HG03565 (cell line): ENCODE results near the gene PROM1.

Experiments used
- ATAC-seq: cut with Tn5 transposase; IDR thresholded peaks from one replicate; pipeline ENCODE4 v1.9.1; 2021; ENCODE audit warnings: mild to moderate bottlenecking, moderate library complexity; ENCODE audit not compliant: unreplicated experiment

The PROM1 gene

DNA sequence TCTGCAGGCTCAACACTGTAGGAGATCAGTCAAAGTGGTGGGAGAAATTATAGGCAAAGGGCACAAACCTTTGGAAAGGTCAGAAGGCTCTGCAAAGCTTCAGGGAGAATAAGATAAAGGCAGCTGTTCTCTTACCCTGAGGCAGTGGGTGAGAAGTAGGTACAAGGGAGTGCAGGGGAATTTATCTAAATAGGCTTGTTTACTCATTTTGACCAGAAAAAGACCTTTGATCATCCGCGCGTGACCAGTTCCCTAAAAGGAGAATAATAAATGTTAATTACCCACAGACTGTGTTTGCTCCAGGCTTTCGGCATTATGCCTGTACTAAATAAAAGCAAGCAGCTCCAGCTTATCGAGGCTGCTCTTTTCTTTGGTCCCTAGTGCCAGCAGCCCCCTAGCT is 130.2 kb downstream of the PROM1 start:
- no peak for ATAC-seq

DNA sequence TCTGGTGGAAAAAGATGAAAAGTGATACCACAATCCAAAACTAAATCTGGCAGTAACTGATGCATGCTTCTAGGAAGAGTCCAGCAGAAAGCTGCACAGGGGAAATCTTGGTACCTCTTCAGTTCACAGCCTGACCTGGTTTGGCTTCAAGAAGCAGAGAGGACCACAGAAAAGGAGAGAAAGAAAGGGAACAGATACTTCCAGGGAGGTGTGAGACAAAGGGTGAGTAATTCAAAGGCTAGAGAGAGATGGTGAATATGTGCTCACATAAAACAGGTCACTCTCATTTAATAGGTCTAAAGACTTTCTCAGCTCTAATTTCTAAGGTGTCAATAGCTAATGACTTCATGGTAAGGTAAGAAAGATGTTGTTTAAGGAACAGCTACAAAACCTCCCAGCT is 132.0 kb downstream of the PROM1 start:
- ATAC-seq = no peak

DNA sequence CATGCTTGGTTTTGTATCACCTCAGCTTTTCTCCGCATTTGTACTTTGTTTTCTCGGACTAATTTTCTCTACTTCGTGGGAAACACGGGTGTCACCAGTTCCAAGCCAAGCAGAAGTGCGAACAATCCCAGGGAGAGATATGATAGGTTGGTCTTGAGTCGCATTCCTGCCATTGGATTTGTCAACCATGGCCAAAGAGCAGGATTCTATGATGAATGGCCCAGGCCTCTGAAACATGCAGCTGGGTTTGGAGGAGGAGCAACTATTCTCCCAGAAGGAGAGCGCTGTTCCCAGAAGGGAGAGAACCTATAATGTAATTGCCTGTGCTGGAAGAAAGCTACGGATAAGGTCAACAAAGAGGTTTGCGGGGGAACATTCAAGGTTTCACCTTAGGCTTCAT is 135.0 kb downstream of the PROM1 start:
- ATAC-seq = no peak

DNA sequence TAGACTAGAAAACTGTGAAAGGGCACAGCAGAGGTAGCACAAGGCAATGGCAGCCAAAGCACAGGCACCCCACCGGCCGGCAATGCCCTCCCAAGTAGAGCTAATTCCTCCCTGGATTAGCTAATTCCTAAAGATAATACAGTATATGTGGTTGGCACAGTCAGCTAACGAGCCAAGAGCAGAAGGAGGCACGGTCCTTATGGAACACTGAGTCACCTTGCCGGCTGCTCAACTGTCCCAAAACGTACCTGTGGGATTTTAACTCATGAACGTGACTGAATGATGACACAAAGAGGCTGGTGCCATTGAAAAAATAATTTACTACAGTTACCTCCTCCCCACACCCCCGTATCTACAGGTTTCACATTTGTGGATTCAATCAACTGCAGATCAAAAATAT is 136.1 kb downstream of the PROM1 start:
- ATAC-seq = no peak

DNA sequence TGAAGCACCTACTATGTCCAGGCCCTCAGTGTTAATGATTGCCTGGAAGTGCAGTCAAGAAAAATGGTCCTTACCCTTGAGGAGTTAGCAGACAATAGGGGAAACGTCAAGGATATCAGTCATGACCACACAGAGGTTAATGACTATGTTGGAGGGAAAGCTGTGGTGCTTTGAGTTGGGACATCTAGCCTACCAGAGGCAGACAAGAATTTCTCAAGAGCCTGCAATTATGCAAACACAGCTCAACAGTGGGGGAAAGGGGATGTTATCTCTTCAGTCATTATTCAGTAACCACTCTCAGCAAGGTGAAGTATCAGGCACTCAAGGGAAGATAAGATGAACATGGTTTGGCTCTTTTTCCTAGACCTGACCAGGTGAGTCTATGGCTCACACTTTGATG is 138.3 kb downstream of the PROM1 start:
- no peak for ATAC-seq

DNA sequence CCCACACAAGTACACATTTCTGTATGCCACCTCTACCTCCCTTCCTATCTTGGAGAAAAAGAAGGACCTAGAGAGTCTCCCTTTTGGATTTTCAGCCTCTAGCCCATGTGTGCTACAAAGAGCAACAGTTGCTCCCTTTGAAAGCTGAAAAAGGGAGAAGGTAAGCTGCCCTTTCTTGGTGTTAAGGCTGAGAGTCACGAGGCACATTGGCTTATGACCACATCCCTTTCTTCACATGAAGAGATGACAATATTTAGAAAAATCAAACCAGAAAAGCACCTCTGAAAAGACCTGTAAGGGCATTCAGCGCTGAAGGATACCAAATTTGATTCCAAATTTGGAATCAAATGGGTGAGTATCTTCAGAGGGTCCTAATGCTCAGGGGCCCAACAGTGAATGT is 138.9 kb downstream of the PROM1 start:
- ATAC-seq = no peak

DNA sequence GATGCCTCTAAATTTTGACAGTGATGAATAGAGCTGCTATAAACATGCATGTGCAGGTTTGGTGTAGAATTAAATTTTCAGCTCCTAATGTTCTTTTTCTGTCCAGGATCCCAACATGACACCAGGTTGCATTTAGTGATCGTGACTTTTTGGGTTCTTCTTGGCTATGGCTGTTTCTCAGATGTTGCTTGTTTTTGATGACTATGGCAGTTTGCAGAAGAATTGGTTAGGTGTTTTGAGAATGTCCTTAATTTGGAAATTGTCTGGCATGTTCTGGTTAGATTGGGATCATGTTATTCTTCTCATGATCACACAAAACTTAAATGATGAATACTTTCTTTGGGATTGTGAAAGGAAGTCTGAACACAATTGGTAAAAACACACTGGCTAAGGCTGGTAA is 141.5 kb downstream of the PROM1 start:
- no peak for ATAC-seq

DNA sequence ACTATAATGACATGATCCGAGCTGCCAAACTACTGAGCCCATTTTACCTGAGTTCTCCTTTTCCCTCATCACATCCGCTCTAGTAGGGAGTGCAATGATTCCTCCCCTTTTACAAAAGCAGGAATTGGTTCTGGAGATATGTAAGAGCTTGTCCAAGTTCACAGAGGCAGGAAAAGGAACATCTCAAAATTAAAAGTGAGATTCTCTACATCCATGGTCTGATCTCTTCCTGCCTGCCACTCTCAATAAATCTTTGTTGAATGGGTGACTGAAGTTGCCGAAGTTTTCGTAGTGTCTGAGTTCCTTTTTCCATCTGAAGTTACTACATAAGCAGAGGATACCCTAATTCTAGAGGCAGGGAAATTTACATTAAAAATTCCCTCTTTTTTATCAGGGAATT is 145.2 kb downstream of the PROM1 start, which contains the start of gene FGFBP1:
TSS of gene FGFBP1 (minus strand) at position 101 of the 400 bp plus-strand sequence. CDS start 2,108 bp downstream, outside the sequence.
- no peak for ATAC-seq

DNA sequence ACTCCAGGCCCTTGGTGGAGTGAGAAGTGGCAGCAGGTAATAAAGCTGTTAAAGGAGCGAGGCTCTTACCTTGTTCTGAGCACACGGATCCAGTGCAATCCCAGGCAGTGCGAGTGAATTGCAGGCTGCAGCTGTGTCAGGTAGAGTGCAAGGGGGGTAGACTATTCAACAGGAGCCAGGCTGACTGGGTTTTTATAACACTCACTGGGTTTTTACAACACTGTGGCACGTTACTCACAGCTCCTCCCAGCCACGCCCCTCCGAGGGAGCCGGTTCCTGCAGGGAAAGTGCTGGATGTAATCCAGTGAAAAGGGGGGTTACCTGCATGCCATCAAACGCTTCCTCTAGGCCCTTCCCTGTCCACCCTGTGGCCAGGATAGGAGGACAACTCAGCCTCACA is 145.6 kb downstream of the PROM1 start:
- no peak for ATAC-seq

DNA sequence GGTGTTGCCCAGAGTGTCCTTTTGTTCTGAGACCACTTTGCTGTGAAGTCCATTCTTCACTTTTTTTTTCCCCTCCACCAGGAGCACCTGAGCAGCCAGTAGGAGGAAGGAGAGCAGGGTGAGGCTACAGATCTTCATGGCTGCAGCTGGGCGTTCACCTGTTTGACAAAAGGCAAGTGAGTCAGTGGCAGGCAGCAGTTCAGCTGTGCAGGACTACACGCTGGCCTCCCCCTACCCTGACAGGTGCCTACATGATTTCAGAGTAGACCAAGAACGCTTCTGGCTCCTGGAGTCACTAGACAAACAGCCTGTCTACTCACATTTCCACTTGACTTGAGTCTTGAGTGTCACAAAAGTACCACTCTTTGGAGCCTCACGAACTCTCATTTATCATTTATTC is 147.3 kb downstream of the PROM1 start:
- ATAC-seq = no peak

DNA sequence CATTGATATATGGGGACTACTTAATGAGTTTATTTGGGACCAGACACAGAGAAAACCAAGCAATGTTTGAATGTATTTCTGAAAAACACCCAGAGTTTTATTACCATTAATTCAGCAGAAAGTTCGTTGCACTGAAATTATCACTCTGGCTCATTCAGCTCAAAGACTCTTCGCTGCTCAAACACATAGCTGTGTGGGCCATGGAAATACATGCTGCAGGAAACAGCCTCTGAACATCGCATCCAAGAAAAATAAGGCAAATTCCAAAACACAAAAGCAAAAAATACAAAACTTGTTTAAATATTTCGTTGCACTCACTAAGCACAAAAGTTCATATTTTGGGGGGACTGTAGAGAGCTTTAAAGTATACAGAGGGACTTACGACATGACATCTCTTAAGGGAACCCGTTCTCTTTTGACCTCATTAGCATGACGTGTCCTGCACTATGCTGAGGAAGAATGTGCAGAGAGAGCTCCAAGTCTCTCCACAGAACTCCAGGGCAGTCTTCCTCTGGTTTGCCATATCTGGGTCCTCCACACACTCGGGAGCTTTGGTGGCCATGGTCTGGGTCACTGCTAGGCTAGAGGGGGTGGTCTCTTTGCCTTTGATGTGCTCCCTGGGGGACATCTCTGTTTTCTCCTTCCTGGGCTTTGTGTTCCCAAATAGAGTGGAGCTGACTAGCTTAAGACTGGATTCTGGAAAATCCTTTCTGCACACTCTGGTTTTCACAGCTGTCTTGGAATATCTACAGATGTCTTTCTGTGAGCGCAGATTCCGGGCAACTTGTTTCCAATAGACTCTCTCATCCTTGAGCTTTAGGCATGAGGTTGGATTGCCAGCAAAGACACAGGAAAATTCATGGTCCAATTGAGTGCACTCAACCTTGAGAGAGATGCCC is 148.1 kb downstream of the PROM1 start:
- ATAC-seq = no peak

DNA sequence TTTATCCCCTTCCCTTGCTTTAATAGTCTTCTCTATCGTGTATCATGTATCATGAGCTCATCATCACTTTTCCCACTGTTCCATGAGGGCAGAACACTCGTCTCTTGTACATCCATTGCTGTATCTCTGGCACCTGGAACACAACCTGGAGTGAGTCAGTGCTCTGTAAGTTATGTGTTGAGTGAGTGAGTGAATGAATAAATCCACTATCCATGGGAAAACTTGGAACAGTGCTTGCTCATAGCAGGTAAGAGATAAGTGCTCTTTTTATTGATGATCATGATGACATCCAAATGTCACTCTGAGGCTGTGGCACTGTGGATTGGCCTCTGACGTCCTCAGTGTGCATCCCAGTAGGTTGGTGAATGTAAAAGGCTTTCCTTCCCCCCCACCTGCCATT is 149.6 kb downstream of the PROM1 start:
- ATAC-seq = no peak

DNA sequence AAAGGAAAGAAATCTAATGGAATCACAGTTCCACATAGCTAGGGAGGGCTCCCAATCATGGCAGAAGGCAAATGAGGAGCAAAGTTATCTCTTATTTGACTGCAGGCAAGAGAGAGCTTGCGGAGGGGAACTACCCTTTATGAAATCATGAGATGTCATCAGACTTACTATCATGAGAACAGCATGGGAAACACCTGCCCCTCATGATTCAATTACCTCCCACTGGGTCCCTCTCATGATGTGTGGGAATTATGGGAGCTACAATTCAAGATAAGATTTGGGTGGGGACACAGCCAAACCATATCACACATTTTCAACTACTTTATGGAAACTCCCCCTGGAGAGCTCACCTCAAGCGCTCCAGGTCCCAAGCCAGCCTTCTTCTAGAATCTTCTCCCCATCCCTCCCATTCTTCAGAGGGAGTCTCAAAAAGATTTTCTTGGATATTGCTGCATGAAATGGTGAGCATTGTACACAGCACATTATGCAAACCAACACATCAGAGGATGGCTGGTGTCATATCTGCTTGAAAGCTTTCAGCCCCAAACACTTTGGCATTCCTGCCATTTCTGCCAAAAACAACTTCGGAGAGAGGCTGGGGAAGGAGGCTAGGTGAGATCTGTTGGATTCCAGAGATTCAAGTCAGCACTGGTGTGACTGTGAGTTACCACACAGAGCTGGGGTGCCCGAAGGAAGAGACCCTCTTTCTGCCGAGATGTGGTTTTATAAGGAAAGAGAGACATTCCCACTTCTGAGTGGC is 152.2 kb downstream of the PROM1 start:
- ATAC-seq = no peak

DNA sequence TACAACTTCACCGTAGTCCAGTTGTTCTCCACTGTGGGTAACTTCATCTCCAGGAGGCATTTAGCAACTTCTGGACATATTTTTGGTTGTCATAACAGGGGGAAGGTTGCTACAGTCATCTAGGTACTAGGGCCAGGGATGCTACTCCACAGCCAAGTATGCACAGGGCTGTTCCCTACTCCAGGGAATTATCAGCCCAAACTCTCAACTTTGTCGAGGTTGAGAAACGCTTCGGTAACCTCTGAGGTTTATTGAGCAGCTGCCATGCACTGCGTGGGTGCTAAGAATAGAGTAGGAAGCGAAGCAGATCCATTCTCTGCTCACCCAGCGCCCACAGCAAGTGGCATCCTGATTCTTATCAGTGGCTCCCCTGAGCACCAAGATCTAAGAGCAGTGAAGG is 153.5 kb downstream of the PROM1 start:
- no peak for ATAC-seq

DNA sequence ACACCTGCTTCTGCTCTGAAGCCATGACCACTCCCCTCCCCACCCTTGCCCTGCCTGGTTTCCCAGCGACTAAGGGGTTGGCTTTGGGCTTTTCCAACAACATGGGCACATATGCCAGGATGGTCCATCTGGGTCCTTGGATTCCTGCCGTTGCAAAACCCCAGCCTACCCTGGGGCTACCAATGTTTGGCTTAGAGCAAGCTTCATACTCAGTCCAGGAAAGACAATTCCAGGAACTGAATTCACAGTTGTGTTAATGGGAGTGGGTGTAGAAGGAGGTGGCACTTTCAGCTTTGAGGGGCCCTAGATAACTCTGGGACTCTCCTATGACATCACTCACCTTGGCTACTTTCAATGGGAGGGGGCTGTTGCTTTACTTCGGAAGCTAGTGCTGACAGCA is 154.3 kb downstream of the PROM1 start:
- no peak for ATAC-seq

DNA sequence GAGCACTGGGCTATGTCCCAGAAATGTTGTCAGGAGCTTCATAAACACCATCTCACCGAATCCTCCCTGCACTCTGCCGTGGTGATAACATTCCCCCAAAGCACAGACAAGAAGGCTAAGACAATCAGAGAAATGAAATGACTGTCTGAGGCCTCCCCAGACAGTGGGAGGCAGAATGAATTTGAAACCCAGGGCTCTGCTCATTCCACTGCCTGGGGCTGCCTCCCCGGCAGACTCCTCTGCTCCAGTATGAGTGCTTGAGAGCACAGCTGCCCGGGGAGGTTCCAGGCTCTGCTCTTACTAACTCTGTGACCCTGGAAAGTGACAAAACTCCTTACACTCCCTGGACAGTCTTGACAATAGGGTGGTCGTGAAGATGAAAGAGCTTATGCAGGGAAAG is 154.9 kb downstream of the PROM1 start:
- ATAC-seq = no peak

DNA sequence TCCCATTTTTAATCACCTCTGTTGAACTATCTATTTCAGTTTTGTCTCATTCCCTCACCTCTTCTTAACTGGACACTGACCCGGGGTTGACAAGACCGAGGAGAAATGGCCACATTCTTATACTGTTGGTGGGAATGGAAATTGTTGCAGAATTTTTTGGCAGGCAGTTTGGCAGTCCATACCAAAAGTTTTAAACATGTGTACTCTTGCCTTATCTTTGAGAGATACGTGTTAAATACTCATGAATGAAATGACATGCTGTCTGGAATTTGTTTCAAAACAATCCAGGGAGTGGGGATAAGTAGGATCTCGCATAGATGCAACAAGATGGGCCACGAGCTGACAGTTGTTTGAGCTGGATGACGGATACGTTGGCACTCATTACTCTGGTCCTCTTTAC is 157.3 kb downstream of the PROM1 start:
- no peak for ATAC-seq

DNA sequence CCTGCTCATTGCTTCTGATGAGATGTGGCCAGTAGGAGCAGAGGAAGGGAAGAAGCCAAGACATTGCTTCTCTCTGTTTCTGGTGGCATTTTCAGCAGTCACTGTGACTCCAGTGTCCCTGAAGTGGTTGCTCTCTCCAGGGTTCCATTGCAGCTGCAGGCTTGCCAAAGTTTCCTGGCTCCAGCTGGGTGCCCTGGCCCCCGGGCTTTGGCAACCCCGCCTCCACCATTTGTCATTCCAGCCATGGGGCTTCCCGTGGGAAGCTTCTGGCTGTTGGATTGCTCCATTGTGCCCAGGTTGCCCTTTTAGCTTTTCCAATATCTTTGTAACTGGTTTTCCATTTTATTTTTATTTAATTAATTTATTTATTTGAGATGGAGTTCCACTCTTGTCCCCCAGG is 158.0 kb downstream of the PROM1 start:
- no peak for ATAC-seq

DNA sequence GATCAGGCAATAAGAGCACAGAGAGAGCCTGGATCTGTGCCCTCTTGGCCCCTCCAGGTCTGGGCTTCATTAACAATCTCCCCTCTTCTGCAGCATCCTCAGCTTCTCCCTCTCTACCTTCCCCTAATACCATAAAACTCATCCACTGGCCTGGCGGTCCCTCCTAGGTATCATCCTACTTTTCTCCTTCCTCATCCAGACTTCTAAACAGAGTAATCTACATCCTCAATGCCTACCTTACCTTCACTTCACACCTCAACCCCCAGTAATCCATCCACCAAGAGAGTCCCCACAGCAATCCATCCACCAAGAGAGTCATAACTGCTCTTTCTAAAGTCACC is 162.3 kb downstream of the PROM1 start:
- ATAC-seq = no peak

DNA sequence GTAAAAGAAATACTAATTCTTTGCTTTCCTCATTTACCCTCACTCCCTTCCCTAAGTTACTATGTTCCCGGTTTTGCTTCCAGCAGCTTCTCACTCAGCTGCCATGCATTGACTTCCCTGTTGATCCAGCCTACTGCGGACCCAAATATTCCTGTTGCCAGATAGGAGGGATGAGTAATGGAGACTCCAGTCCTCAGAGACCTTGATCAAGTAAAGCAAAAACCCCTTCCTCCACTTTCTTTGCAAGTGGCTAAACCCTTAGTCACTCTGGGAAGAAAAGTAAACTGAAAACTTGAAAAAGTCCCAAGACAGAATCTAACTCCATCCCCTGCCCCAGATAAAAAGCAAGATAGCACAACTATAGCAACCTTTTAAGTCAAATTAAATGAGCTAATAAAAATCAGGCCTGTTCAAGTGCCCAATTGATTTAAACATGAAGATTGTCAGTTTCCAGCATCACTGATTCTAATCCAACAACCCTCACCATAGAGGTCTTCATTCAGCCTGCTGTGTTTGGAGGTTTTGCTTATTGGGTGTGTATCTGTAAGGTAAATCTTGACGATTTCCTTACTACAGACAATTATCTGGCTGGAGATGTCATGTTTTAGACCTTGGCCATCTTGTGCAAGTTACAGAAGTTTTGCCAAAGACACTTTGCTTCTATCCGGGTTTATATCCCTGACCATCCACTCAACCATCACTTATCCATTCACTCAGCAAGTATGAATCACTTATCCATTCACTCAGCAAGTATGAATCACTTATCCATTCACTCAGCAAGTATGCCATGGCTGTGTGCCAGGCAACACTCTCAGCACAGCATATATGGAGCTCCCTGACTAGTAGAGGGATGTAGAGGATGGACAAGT is 162.9 kb downstream of the PROM1 start:
- no peak for ATAC-seq

DNA sequence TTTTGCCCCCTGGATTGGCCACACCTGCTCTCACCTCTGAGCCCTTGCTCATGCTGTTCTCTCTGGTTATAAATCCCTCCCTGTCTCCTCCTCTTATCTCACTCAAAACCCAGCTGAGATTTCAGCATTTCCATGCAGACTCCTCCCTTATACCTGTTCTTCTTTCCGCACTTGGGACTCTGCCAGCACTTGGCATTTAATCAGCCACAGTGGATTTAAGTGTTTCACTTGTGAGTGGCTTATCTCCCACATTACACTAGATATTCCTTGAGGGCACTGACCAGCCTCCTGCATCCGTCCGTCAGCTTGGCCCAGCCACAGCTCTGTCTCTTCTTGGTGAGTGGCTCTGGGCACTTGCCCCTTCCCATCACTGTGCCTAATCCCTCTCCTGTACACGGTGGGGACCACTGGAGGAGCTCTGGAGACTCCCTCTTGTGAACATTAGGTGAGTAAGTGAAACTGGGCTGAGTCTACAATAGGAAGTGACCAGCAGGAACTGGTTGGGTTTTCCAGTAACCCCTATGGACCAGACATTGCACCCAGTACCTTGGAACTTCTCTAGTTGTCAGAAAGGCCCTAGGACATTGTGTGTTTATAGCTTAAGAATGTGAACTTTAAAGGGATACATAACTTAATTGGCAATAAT is 165.2 kb downstream of the PROM1 start:
- no peak for ATAC-seq
